Activated T-cell treated with anti-CD3 and anti-CD28 coated beads, Interleukin-2, amount 50 U/mL, for 48 hours (primary cell): ENCODE measurements around the gene THNSL1.
"Not testable (repeated sequence)": the region's sequence is repeated elsewhere in the genome, so short reads cannot be mapped to it uniquely, and the experiment has no call there.

ENCODE experiments used
- DNase-seq, 2 experiments: peaks; one replicate each; pipeline ENCODE4 v3.0.0-alpha.2; 2020

THNSL1 gene

GRCh38 chr10:25016376-25017153, at the start of gene THNSL1:
Gene THNSL1, plus strand, starts transcription at chr10:25016612. Its CDS starts 6,612 bp downstream, at chr10:25023224.
- DNase-seq, result peak; percentile 96 to 98

GRCh38 chr10:24966962-24967481, 49.4 kb upstream of the THNSL1 start:
- no peak for DNase-seq

- DNase-seq, result no peak
Measured at GRCh38 chr10:24968349-24968748, 48.1 kb upstream of the THNSL1 start.

GRCh38 chr10:24968951-24969350, 47.5 kb upstream of the THNSL1 start:
- not testable (repeated sequence) for DNase-seq

GRCh38 chr10:24969841-24970281, 46.6 kb upstream of the THNSL1 start:
- no peak for DNase-seq

GRCh38 chr10:24971374-24971773, 45.0 kb upstream of the THNSL1 start:
- no peak for DNase-seq

- no peak for DNase-seq
Measured at GRCh38 chr10:24973163-24973562, 43.2 kb upstream of the THNSL1 start.

- DNase-seq, result no peak
Measured at GRCh38 chr10:24974976-24975375, 41.4 kb upstream of the THNSL1 start.

GRCh38 chr10:24979685-24980084, 36.7 kb upstream of the THNSL1 start:
- no peak for DNase-seq

- no peak for DNase-seq
Measured at GRCh38 chr10:24981161-24981710, 35.2 kb upstream of the THNSL1 start.

GRCh38 chr10:24982319-24983112, 33.9 kb upstream of the THNSL1 start:
- DNase-seq, result no peak

- DNase-seq, result no peak
Measured at GRCh38 chr10:24983130-24983529, 33.3 kb upstream of the THNSL1 start.

- DNase-seq, result no peak
Measured at GRCh38 chr10:24983946-24984345, 32.5 kb upstream of the THNSL1 start.

- no peak for DNase-seq
Measured at GRCh38 chr10:24984906-24985305, 31.5 kb upstream of the THNSL1 start.

GRCh38 chr10:24988831-24989640, 27.4 kb upstream of the THNSL1 start:
- no peak for DNase-seq

- DNase-seq, result no peak
Measured at GRCh38 chr10:24989867-24990266, 26.5 kb upstream of the THNSL1 start.

GRCh38 chr10:24991298-24991697, 25.1 kb upstream of the THNSL1 start:
- DNase-seq, result no peak

- DNase-seq, result no peak
Measured at GRCh38 chr10:24992512-24993133, 23.8 kb upstream of the THNSL1 start.

- no peak for DNase-seq
Measured at GRCh38 chr10:24993237-24993958, 23.0 kb upstream of the THNSL1 start.

- no peak for DNase-seq
Measured at GRCh38 chr10:24995072-24995471, 21.3 kb upstream of the THNSL1 start.

- DNase-seq, result no peak
Measured at GRCh38 chr10:24998044-24998443, 18.4 kb upstream of the THNSL1 start.
